KOPT-K1 (cell line): ENCODE data around the gene IRAK1BP1.
A peak's percentile ranks its signal among the peaks of the same experiment; 100 is the strongest.

Experiments
- H3K27ac ChIP-seq: fragments of 200-600 bp; sonication (generic); 2 replicates; pipeline ENCODE4 v1.5.1; 2016; ENCODE audit warnings: antibody characterized with exemption, mild to moderate bottlenecking, low read depth, low read length; ENCODE audit not compliant: poor library complexity, severe bottlenecking
- H3K36me3 ChIP-seq: fragments of 200-600 bp; sonication (generic); 2 replicates; pipeline ENCODE4 v1.5.1; 2017; ENCODE audit warnings: antibody characterized with exemption, mild to moderate bottlenecking, low read length, moderate library complexity; ENCODE audit not compliant: insufficient read depth
- H3K9me3 ChIP-seq: fragments of 200-600 bp; sonication (generic); 2 replicates; pipeline ENCODE4 v1.5.1; 2017; ENCODE audit warnings: antibody characterized with exemption, low read length, mild to moderate bottlenecking; ENCODE audit not compliant: insufficient read depth, poor library complexity, severe bottlenecking

Gene IRAK1BP1, protein sequence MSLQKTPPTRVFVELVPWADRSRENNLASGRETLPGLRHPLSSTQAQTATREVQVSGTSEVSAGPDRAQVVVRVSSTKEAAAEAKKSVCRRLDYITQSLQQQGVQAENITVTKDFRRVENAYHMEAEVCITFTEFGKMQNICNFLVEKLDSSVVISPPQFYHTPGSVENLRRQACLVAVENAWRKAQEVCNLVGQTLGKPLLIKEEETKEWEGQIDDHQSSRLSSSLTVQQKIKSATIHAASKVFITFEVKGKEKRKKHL

DNA sequence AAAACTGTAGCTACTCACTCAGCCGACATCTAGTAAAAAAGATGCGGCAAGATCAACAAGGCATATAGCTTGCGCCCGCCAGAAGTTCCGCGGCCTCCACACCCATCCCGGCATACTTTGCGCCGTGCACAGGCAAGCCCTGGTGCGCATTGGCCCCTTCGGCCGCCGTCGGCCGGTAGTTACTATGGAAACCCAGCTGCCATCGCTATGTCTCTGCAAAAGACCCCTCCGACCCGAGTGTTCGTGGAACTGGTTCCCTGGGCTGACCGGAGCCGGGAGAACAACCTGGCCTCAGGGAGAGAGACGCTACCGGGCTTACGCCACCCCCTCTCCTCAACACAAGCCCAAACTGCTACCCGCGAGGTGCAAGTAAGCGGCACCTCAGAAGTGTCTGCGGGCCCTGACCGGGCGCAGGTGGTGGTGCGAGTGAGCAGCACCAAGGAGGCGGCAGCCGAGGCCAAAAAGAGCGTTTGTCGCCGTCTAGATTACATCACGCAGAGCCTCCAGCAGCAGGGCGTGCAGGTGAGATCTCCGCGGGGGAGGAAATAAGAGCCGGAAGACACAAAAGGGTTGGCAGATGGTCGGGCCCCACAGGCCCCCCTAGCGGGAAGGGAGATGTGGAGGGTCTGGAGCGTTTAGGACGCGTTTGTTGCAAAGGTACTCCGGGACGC, at the start of gene IRAK1BP1:
IRAK1BP1 (plus strand) TSS at position 182 of the 671 bp plus-strand sequence; CDS start at position 208, 26 bp downstream.
- H3K36me3 ChIP-seq, result peaks cover 10% of the 10 kb centered on the region; the same call in 1 of the 2 replicates
- H3K9me3 ChIP-seq, result no peaks in the 10 kb centered on the region
- peak within 1 kb of the TSS; percentile 79 for H3K27ac ChIP-seq

DNA sequence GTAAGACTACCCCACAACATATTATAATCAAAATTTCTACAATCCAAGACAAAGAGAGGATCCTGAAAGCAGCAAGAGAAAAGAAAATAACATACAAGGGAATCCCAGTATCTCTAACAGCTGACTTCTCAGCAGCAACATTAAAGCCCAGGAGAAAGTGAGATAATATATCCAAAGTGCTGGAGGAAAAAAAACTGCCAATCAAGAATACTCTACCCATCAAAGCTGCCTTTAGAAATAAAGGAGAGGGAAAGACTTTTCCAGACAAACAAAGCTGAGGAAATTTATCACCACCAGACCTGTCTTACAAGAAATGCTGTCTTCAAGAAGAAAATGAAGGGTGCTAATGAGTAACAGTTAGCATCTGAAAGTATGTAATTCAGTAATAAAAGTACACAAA, 43.3 kb upstream of the IRAK1BP1 start:
- Histone ChIP-seq H3K9me3 (no peaks in the 10 kb centered on the region), H3K36me3 (no peaks in the 10 kb centered on the region), H3K27ac (no peak overlapping the region)

DNA sequence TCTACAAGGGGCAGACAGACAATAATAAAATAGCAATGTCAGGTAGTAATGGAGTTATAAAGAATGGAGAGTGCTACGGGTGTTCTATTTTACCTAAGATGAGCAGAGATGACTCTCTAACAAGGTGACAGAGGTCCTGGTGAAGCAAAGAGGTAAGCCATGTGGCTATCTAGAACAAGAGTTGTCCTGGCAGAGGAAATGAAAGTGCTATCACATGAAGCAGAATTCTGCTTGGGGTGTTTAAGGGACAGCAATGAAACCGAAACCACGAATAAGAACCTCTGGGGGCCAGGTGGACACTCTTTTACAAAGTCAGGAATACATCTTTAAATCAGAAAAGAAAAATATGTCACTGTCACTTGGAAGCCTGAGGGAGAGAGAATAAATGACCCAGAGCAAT, 37.9 kb upstream of the IRAK1BP1 start:
- Histone ChIP-seq H3K36me3 (no peaks in the 10 kb centered on the region), H3K27ac (no peak overlapping the region), H3K9me3 (no peaks in the 10 kb centered on the region)

DNA sequence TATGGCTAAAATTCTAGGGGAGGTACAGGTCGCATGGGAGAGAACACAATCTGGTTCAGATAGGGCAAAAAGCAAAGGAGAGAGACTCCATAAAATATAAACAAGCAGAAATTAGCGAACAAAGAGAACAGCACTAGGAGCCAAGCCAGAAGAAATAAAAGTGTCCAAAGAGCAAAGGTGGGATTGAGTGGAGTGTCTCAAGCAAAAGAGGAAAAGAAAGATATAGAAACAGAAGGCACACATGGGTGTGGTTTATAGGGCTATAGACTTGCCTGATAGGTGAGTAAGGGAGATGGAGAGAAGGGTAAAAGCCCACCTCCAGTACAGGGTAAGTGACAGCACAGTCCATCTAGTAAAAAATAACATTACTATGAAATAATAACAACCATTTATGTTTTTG, 36.5 kb upstream of the IRAK1BP1 start:
- Histone ChIP-seq H3K36me3 (no peaks in the 10 kb centered on the region), H3K9me3 (no peaks in the 10 kb centered on the region), H3K27ac (no peak overlapping the region)

DNA sequence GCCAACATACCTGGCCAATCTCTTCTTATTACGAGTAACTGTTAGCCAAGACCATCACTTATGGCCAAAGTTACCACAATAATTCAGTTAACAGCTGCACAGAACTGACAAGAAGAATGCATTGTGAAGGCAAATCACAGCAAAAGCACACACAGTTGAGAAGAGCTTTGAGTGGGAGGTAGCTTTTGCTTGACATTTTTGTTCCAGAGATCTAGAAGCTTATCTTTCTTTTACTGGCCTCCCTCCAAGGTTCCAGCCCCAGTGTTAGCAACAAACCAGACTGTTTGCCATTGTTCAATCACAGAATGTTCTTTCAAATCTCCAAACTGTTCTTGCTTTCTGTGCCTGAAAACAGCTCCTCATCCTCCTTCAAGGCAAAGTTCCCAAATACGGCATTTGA, 35.9 kb upstream of the IRAK1BP1 start:
- Histone ChIP-seq H3K27ac (no peak overlapping the region), H3K9me3 (no peaks in the 10 kb centered on the region), H3K36me3 (no peaks in the 10 kb centered on the region)

DNA sequence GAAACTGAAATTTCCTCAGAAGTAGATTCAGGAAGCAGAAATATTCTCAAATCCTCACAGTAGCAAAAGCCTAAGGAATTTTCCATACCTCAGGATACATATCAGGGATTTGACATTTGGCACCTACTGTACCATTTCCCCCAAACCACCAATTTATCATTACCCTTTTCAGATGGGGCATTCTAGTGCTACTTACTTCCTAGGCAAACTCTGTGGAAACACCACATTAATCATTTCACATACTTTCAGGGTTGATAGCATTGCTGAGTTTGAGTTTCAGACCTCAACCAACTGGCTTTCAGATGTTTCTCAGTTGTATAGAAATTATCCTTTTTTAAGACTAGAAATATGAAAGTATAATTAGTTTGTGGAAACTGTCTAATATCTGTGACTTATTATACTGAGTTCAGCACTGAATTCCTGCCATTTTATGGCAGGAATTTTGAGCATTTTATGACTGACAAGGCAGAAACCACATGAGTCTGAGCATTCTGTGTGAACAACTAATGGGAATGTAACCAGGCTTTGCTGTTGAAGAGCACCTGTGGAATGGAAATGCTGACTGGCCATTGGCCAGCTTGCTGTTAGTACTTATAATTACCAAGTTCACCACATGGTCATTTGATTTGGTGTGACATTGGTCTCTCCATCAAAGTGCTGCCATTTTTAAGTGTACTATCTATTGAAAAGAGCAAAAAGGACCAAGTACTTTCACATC, 35.1 kb upstream of the IRAK1BP1 start:
- no peak overlapping the region for H3K27ac ChIP-seq
- no peaks in the 10 kb centered on the region for H3K36me3 ChIP-seq
- H3K9me3 ChIP-seq, result no peaks in the 10 kb centered on the region

DNA sequence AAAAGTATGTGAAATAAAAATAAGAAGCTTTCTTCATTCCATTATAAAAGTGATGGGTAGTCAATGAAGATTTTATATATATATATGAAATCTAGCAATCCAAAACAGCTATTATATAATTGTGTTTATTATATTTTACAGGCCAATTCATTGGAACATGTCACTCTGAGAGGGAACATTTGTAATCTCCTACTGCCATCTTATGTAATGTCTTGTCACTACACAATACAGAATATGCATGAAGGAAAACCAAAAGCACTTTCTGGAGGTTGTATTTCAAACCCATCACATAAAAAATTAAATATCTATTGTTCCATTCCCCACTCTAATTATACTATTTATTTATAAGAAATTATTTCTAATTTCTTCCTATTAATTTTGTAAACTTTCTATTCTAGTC, 31.5 kb upstream of the IRAK1BP1 start:
- no peaks in the 10 kb centered on the region for H3K36me3 ChIP-seq
- H3K27ac ChIP-seq, result no peak overlapping the region
- H3K9me3 ChIP-seq, result no peaks in the 10 kb centered on the region

DNA sequence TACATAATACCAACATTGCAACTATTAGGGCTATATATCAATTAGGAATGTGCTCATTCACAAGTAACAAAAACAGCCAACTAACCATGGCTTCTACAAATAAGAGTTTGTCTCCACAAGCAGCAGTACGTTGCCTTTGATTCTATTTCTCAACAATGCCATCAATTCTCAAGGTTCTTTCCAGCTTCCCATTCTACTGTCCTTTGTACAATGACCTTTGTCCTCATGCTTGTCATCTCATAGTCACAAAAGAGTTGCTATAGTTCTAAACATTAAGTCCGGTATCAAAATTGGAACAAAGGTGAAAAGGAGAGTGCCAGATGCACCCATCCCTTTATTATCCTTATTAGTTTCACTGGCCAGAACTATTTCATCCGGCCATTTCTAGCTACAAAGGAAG, 30.8 kb upstream of the IRAK1BP1 start:
- Histone ChIP-seq H3K9me3 (no peaks in the 10 kb centered on the region), H3K36me3 (no peaks in the 10 kb centered on the region), H3K27ac (no peak overlapping the region)

DNA sequence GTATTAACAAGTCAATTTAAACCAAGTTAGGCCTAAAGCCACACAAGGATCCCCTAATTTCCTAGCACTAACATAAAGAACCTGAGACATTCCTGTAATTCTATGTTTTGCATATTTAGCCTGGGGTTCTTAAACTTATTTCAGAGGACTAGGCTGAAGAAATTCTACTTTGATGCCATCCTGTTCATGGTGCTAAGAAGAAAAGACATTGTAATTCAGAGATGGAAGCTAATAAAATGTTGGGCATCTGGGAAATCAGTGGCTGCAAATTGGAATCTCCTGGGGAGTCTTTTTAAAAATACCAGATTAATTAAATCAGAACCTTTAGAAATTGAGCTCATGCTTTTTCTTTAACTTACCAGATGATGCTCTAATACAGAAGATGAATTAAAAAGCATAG, 26.2 kb upstream of the IRAK1BP1 start:
- Histone ChIP-seq H3K36me3 (no peaks in the 10 kb centered on the region), H3K27ac (no peak overlapping the region), H3K9me3 (no peaks in the 10 kb centered on the region)

DNA sequence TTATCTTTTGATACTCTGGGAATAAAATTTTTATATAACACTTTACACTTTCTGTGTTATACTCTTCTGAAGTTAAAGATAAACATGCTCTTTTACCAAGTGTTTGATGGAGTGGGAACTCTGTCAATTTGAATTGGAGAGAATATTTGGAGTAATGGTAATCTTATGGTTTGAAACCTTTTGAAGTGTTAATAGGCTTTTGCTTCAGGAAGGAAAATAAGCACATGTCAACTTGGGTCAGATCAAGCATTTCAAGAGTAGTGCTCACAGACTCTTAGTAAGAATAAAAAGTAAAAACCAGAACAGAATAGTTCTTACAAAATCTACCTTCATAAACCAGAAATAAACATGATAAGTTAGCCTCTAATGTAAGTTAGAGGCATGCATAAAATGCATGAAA, 24.4 kb upstream of the IRAK1BP1 start:
- H3K9me3 ChIP-seq, result no peaks in the 10 kb centered on the region

DNA sequence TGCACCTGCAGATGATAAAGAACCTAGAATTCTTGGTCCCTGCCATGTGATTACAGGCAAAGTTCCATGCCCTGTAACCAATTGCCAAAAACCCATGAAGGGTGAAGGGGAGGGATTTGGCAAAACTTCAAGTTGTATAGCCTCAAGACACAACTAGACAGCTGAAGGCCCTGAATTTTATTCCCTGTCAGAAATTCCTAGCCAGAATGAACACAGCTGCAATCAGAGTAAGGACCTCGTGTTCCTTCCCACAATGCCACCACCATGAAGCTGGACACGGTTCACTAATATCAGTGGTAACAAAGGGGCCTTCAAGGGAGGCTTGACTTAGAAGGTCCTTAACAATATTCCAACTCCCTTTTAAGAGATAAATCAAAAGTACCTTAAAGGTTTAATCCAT, 22.5 kb upstream of the IRAK1BP1 start:
- Histone ChIP-seq H3K36me3 (no peaks in the 10 kb centered on the region), H3K9me3 (no peaks in the 10 kb centered on the region), H3K27ac (no peak overlapping the region)

More for the DNA sequence above, 24.4 kb upstream of the IRAK1BP1 start:
- Histone ChIP-seq H3K36me3 (no peaks in the 10 kb centered on the region), H3K27ac (no peak overlapping the region)

DNA sequence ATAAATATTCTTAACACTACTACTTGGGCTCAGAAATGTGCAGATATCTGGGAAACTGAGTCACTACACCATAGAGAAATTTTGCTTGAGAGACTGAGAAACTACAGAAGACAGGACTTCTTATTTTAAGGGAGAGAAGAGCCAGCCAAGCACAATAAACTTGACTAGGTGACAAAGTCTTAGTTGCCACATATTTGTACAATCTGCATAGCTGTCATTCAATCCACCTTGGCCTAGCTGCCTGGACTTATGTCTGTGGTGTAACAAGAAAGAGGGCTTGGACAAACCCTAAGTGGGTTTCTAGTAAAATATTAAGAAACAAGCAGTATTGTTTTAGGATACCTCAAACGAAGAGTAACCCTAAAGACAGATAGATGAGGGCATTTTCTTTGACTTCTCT, 21.8 kb upstream of the IRAK1BP1 start:
- Histone ChIP-seq H3K36me3 (no peaks in the 10 kb centered on the region), H3K27ac (no peak overlapping the region), H3K9me3 (no peaks in the 10 kb centered on the region)

DNA sequence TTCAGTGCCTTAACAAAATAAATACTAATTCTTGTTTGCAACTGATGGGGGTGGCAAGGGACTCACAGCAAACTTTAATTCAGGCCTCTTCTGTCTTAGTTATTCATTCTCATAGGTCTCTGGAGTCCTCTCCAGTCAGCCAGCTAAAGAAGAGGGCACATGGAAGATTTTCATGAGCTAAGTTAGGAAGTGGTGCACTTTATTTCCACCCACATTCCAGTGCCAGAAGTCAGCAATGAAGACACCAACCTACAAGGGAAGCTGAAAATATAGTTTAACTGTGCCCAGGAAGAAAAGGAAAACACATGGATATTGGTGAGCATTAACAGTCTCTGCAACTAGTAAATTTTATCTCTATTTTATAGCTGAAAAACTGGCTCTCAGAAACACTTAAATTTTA, 16.7 kb upstream of the IRAK1BP1 start:
- no peaks in the 10 kb centered on the region for H3K9me3 ChIP-seq
- H3K36me3 ChIP-seq, result no peaks in the 10 kb centered on the region
- H3K27ac ChIP-seq, result no peak overlapping the region

DNA sequence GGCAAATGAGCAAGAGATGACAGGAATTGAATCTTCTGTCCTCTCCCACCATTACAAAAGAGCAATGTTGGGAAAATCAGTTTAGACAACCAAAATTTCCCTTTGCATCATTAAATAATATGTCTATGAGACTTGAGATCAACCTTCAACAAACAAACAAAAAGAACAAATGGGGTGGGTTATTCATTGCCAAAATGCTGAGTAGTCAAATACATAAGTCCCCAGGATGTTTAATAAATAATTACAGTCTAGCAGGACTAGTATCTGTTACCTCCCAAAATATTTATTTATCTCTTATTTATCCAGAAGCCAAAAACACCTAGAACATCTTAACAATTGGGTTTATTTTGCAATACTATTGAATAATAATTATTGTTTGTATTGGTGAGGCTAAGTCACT, 16.2 kb upstream of the IRAK1BP1 start:
- H3K36me3 ChIP-seq, result no peaks in the 10 kb centered on the region
- H3K27ac ChIP-seq, result no peak overlapping the region
- no peaks in the 10 kb centered on the region for H3K9me3 ChIP-seq

DNA sequence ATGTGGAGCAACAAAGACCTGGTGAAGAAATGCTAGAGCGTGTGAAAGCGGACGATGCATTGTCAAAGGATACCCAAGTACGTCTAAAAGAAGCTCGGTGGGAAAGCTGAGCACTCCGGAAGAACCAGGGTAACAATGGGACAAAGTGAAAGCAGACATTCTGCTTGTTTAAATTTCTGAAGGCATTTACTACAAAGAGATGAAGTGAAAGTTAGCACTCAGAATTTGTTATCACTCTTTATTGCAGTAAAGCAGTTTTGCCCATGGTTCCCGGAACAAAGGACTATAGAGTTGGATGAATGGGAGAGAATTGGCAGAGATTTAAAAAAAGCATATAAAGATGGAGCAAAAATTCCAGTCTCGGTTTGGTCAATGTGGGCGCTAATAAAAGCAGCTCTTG, 12.8 kb upstream of the IRAK1BP1 start:
- no peaks in the 10 kb centered on the region for H3K36me3 ChIP-seq
- H3K27ac ChIP-seq, result no peak overlapping the region
- H3K9me3 ChIP-seq, result no peaks in the 10 kb centered on the region
